AG08395 (cell line): ENCODE results near the gene HOXC13.
A peak's percentile ranks its signal among the peaks of the same experiment; 100 is the strongest.

Experiments used
- DNase-seq: peaks from one replicate; pipeline ENCODE4 v3.0.0; 2012; ENCODE audit warnings: mixed read lengths, low spot score

HOXC13 gene

GRCh38 chr12:53970451-53970850, 31.8 kb downstream of the HOXC13 start:
- DNase-seq: no peak

- no peak for DNase-seq
Observed at GRCh38 chr12:53971129-53971528, 32.5 kb downstream of the HOXC13 start.

GRCh38 chr12:53971686-53972085, 33.1 kb downstream of the HOXC13 start:
- no peak for DNase-seq

GRCh38 chr12:53972152-53972702, 33.6 kb downstream of the HOXC13 start:
- DNase-seq: no peak

GRCh38 chr12:53972722-53973235, 34.1 kb downstream of the HOXC13 start, which contains the start of gene HOXC11:
TSS of gene HOXC11 (plus strand) at chr12:53973126. CDS start at chr12:53973242, 116 bp downstream.
- DNase-seq: no peak

- DNase-seq: peak; percentile 60
Observed at GRCh38 chr12:53973236-53974042, 34.8 kb downstream of the HOXC13 start.

- peak; percentile 74 for DNase-seq
Observed at GRCh38 chr12:53974084-53975063, 35.7 kb downstream of the HOXC13 start, which contains the start of gene HOTAIR. TSS of gene HOTAIR (minus strand) at chr12:53974954.

GRCh38 chr12:53975064-53975471, 36.4 kb downstream of the HOXC13 start:
- DNase-seq: no peak

GRCh38 chr12:53975479-53976152, 37.0 kb downstream of the HOXC13 start:
- DNase-seq: no peak

GRCh38 chr12:53976172-53976822, 37.7 kb downstream of the HOXC13 start:
- DNase-seq: no peak

GRCh38 chr12:53976823-53977595, 38.4 kb downstream of the HOXC13 start:
- no peak for DNase-seq

- no peak for DNase-seq
Observed at GRCh38 chr12:53977596-53978445, 39.2 kb downstream of the HOXC13 start.

- no peak for DNase-seq
Observed at GRCh38 chr12:53978477-53979356, 40.1 kb downstream of the HOXC13 start.

- no peak for DNase-seq
Observed at GRCh38 chr12:53980104-53980801, 41.6 kb downstream of the HOXC13 start.

- no peak for DNase-seq
Observed at GRCh38 chr12:53980802-53981496, 42.3 kb downstream of the HOXC13 start.

- DNase-seq: no peak
Observed at GRCh38 chr12:53981634-53982565, 43.3 kb downstream of the HOXC13 start.
